ENCODE data around the gene RIPOR3. TPM values are rescaled to one million over a fixed set of nuclear protein-coding genes. Genes with fewer than 3 reads are reported as not detected.

The RIPOR3 gene
- total RNA-seq, 6 donors from 2014 or later = 2.1 to 36.7 (median 5.1) TPM

GRCh38 chr20:50598074-50598473, 93.3 kb downstream of the RIPOR3 start:
- H3K27ac ChIP-seq = no peak overlapping the region
- TF ChIP-seq CTCF (IDR thresholded peaks at IDR 0.05) (no peak), POLR2A (IDR thresholded peaks at IDR 0.05) (no peak), POLR2AphosphoS5 (IDR thresholded peaks at IDR 0.05) (no peak)
- no peaks in the 10 kb centered on the region for H3K27me3 ChIP-seq
- H3K4me3 ChIP-seq = no peak overlapping the region
- ATAC-seq (ENCODE audit: low FRiP score in 2 of 2) (no peak), DNase-seq (no peak)
- peaks cover 0 to 10% (median 0%) of the 10 kb centered on the region in 4 donors for H3K36me3 ChIP-seq
- no peaks in the 10 kb centered on the region for H3K9me3 ChIP-seq
- peaks cover 7 to 25% (median 10%) of the 10 kb centered on the region in 4 donors for H3K4me1 ChIP-seq
- WGBS, 2 donors = 91 to 94% methylated on average over 7 of the region's 7 CpGs

GRCh38 chr20:50597406-50597969, 93.9 kb downstream of the RIPOR3 start:
- no peak overlapping the region for H3K27ac ChIP-seq
- peak in 1 of 2 donors; percentile 17 for ATAC-seq (ENCODE audit: low FRiP score in 2 of 2)
- peaks cover 11 to 31% (median 14%) of the 10 kb centered on the region in 4 donors for H3K4me1 ChIP-seq
- no peak overlapping the region for H3K4me3 ChIP-seq
- no peaks in the 10 kb centered on the region for H3K27me3 ChIP-seq
- no peak for TF ChIP-seq CTCF (IDR thresholded peaks at IDR 0.05)
- peak in 1 of 2 donors; percentile 6 for TF ChIP-seq POLR2AphosphoS5 (IDR thresholded peaks at IDR 0.05)
- TF ChIP-seq EP300 (IDR thresholded peaks at IDR 0.05) = no peak
- no peak for TF ChIP-seq POLR2A (IDR thresholded peaks at IDR 0.05)
- no peaks in the 10 kb centered on the region for H3K9me3 ChIP-seq
- peaks cover 0 to 10% (median 0%) of the 10 kb centered on the region in 4 donors for H3K36me3 ChIP-seq
- 79 to 82% methylated on average over 14 to 22 of the region's 22 CpGs for WGBS, 2 donors
- peak; percentile 51 to 83 for DNase-seq

GRCh38 chr20:50596694-50597021, 94.7 kb downstream of the RIPOR3 start:
- TF ChIP-seq POLR2AphosphoS5 (IDR thresholded peaks at IDR 0.05) (no peak), EP300 (IDR thresholded peaks at IDR 0.05) (no peak), POLR2A (IDR thresholded peaks at IDR 0.05) (no peak), CTCF (IDR thresholded peaks at IDR 0.05) (no peak)
- Histone ChIP-seq H3K9me3 (no peaks in the 10 kb centered on the region), H3K4me3 (no peak overlapping the region), H3K27ac (no peak overlapping the region), H3K27me3 (no peaks in the 10 kb centered on the region), H3K4me1 (peaks cover 19 to 39% (median 20%) of the 10 kb centered on the region in 4 donors), H3K36me3 (peaks cover 0 to 2% (median 0%) of the 10 kb centered on the region in 4 donors)
- DNase-seq (no peak), ATAC-seq (ENCODE audit: low FRiP score in 2 of 2) (no peak)
- WGBS, 2 donors = 88 to 92% methylated on average over 10 to 11 of the region's 11 CpGs

GRCh38 chr20:50595988-50596693, 95.2 kb downstream of the RIPOR3 start:
- ATAC-seq (ENCODE audit: low FRiP score in 2 of 2) (peak in 1 of 2 donors; percentile 6), DNase-seq (no peak)
- TF ChIP-seq POLR2AphosphoS5 (IDR thresholded peaks at IDR 0.05) (no peak), POLR2A (IDR thresholded peaks at IDR 0.05) (no peak), EP300 (IDR thresholded peaks at IDR 0.05) (no peak), CTCF (IDR thresholded peaks at IDR 0.05) (no peak)
- peaks cover 19 to 42% (median 22%) of the 10 kb centered on the region in 4 donors for H3K4me1 ChIP-seq
- H3K27ac ChIP-seq = no peak overlapping the region
- no peaks in the 10 kb centered on the region for H3K36me3 ChIP-seq
- WGBS, 2 donors = 7 to 46% methylated on average over 6 to 15 of the region's 15 CpGs
- no peaks in the 10 kb centered on the region for H3K27me3 ChIP-seq
- no peak overlapping the region for H3K4me3 ChIP-seq
- no peaks in the 10 kb centered on the region for H3K9me3 ChIP-seq
